GM12878 (cell line): ENCODE data around the gene ITGA4. TPM values are rescaled to one million over a fixed set of nuclear protein-coding genes. Genes with fewer than 3 reads are reported as not detected.

Experiments used
- ATAC-seq: fragments of 200-7000 bp; cut with Tn5 transposase; 3 replicates; pipeline ENCODE4 v1.9.1; 2020; ENCODE audit warnings: mild to moderate bottlenecking, moderate library complexity
- BruUV-seq: library from RNA; stranded (reverse); fragments of 400-500 nt; replicated peaks from 2 replicates; lab custom pipeline; 2021; lab: Mats Ljungman, UMichigan
- CTCF ChIA-PET: fragments of 300-600 bp; sonication (Branson Sonifier 250); formaldehyde crosslinking; extraction: SDS; loops from one replicate; lab custom pipeline; 2021; ENCODE audit warnings: inconsistent platforms; lab: Yijun Ruan, JAX
- POLR2A ChIA-PET: fragments of 350-600 bp; formaldehyde crosslinking; extraction: SDS; loops from one replicate; lab custom pipeline; 2021; ENCODE audit warnings: inconsistent platforms; lab: Charles Lee
- RAD21 ChIA-PET: fragments of 300-600 bp; sonication (Branson Sonifier 250); formaldehyde crosslinking; loops from one replicate; lab custom pipeline; 2023; ENCODE audit warnings: antibody characterized with exemption; ENCODE audit not compliant: unreplicated experiment; lab: Charles Lee
- SMC1A ChIA-PET: fragments of 300-600 bp; sonication (Branson Sonifier 250); formaldehyde crosslinking; loops from one replicate; lab custom pipeline; 2023; ENCODE audit not compliant: unreplicated experiment, uncharacterized antibody; lab: Charles Lee
- DNase-seq: peaks from one replicate; pipeline ENCODE4 v3.0.0-alpha.2; 2011; ENCODE audit warnings: low read depth, low spot score
- FAIRE-seq: peaks from 3 replicates; lab custom pipeline; 2011; peaks lifted over from hg19 to GRCh38; lab: Jason Lieb, UNC
- H2AFZ ChIP-seq: 2 replicates; pipeline ENCODE4 v1.6.0; 2011; ENCODE audit warnings: low read depth, low read length, control low read depth; ENCODE audit not compliant: control insufficient read depth
- H3K27ac ChIP-seq: 2 replicates; pipeline ENCODE4 v1.5.1; 2011; ENCODE audit warnings: control low read depth; ENCODE audit not compliant: control insufficient read depth, insufficient read depth
- H3K27me3 ChIP-seq, 2 experiments: replicated peaks in 1 of 2; 2 replicates each; pipeline versions ENCODE4 v1.6.0 to v1.6.1; 2011; ENCODE audit warnings: low read length in 1 of 2; ENCODE audit not compliant: control insufficient read depth in 2 of 2, insufficient read depth in 2 of 2
- H3K36me3 ChIP-seq, 2 experiments: 2 replicates each; pipeline ENCODE4 v1.5.1; 2011; ENCODE audit warnings: low read length in 1 of 2; ENCODE audit not compliant: control insufficient read depth in 2 of 2, insufficient read depth in 2 of 2
- H3K4me1 ChIP-seq: 2 replicates; pipeline ENCODE4 v1.6.1; 2011; ENCODE audit warnings: mild to moderate bottlenecking, low read length, moderate library complexity, mixed read lengths; ENCODE audit not compliant: control insufficient read depth, insufficient read depth
- H3K4me2 ChIP-seq: 2 replicates; pipeline ENCODE4 v1.6.0; 2011; ENCODE audit warnings: control low read depth; ENCODE audit not compliant: control insufficient read depth, insufficient read depth
- H3K4me3 ChIP-seq: fragments of 200-600 bp; sonication (generic); 2 replicates; pipeline ENCODE4 v1.5.1; 2016
- H3K79me2 ChIP-seq: 2 replicates; pipeline ENCODE4 v1.6.0; 2011; ENCODE audit warnings: low read length; ENCODE audit not compliant: control insufficient read depth, insufficient read depth
- H3K9ac ChIP-seq: 2 replicates; pipeline ENCODE4 v1.8.0; 2011; ENCODE audit warnings: low read length, control low read depth, mixed read lengths; ENCODE audit not compliant: control insufficient read depth, insufficient read depth
- H3K9me3 ChIP-seq: replicated peaks from 3 replicates; pipeline ENCODE4 v1.5.1; 2011; ENCODE audit warnings: mild to moderate bottlenecking, low read length; ENCODE audit not compliant: control insufficient read depth, insufficient read depth
- H4K20me1 ChIP-seq: 2 replicates; pipeline ENCODE4 v1.6.0; 2011; ENCODE audit not compliant: control insufficient read depth, insufficient read depth
- EZH2 ChIP-seq: IDR thresholded peaks from 2 replicates; pipeline ENCODE4 v1.6.1; 2012; ENCODE audit warnings: low read depth, mild to moderate bottlenecking, control low read depth, inconsistent platforms, low read length, borderline replicate concordance; ENCODE audit not compliant: control insufficient read depth
- NR2F1 ChIP-seq: fragments of 450-650 bp; conservative IDR thresholded peaks from 2 replicates; pipeline ENCODE4 v1.6.1; 2017; ENCODE audit warnings: mild to moderate bottlenecking
- RB1 ChIP-seq: fragments of 450-650 bp; formaldehyde crosslinking; IDR thresholded peaks from 2 replicates; pipeline ENCODE4 v1.6.1; 2017; ENCODE audit warnings: mild to moderate bottlenecking, borderline replicate concordance
- SMARCA5 ChIP-seq: fragments of 450-650 bp; IDR thresholded peaks from 2 replicates; pipeline ENCODE4 v1.6.1; 2017; ENCODE audit warnings: mild to moderate bottlenecking
- STAT1 ChIP-seq: fragments of 450-650 bp; conservative IDR thresholded peaks from 2 replicates; pipeline ENCODE4 v1.6.1; 2014; ENCODE audit warnings: antibody characterized with exemption, mild to moderate bottlenecking
- ZNF24 ChIP-seq: fragments of 450-650 bp; IDR thresholded peaks from 2 replicates; pipeline ENCODE4 v1.6.1; 2017; ENCODE audit warnings: antibody characterized with exemption, mild to moderate bottlenecking
- WGBS: methylation state at CpG from one replicate; pipeline ENCODE4 v1.1.6; 2016; ENCODE audit warnings: low lambda C conversion rate; ENCODE audit not compliant: insufficient replicate concordance, insufficient coverage; ENCODE audit errors: missing lambda C conversion rate; 5-methylcytosine and 5-hydroxymethylcytosine counted together
- in situ Hi-C: fragments of 300-500 bp; cut with MboI; formaldehyde crosslinking; loops from 9 replicates; pipeline ENCODE4 v1.14.3; 2018; ENCODE audit warnings: mixed read lengths
- intact Hi-C: fragments of 100-400 bp; cut with micrococcal nuclease; formaldehyde crosslinking; loops from one replicate; pipeline ENCODE4 v1.14.2; 2022; ENCODE audit not compliant: unreplicated experiment
- polyA plus RNA-seq, 11 experiments: library from polyadenylated mRNA; depleted of rRNA in 4 of 11; unstranded in 6 of 11; stranded (reverse) in 5 of 11; fragments of >200 nt; fragmentation: Nextera tagmentation in 4 of 11; fragmentation: Illumina TruSeq in 1 of 11; extraction: Ambion mirVana in 4 of 11; extraction: Trizol in 1 of 11; gene quantifications; 1 replicate in 1 of 11; 2 replicates in 10 of 11; pipeline versions ENCODE4 v1.2.1 to v1.2.3, GENCODE V29; 2011 to 2016; ENCODE audit warnings: inconsistent platforms in 2 of 11, missing spikeins in 2 of 11, low read depth in 1 of 11
- total RNA-seq, 4 experiments: library from RNA; depleted of rRNA in 3 of 4; stranded (reverse); fragments of >200 nt in 3 of 4; fragmentation: Illumina TruSeq in 1 of 4; extraction: Trizol in 1 of 4; gene quantifications; 2 replicates each; pipeline versions ENCODE4 v1.2.1 to v1.2.3, GENCODE V29; 2013 to 2021
- TF ChIP-seq, protein P1 (sequence below): IDR thresholded peaks from 2 replicates; pipeline ENCODE4 v1.6.1; 2011; ENCODE audit warnings: borderline replicate concordance, low read depth, mild to moderate bottlenecking, moderate library complexity, mixed read lengths, low read length; ENCODE audit not compliant: insufficient read depth; ENCODE audit errors: extremely low read length

Gene ITGA4
- total and polyA plus RNA-seq, 10 of the 15 experiments (the other 5 are each of a cell fraction or from before 2014, with no cell fraction given): 12.4 to 87.9 (median 63.5) TPM

DNA sequence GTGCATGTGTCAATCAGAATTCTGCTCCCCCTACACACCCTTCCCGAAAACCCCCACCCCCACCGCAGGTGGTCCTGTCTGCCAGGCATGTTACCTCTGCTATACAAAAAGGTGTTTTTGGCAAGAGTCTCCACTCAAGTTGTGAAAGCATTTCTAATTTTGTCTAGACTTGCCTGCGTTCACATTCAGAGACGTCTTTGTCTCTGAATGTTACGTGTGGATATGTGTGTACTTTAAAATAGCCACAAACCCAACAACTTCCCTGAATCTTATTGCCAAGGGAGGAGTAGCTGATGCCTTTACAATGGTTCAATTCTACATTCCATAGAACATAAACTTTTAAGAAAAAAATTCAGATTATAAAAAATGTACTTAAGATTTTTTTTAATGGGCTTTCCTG, 66.6 kb downstream of the ITGA4 start:
- ChIA-PET SMC1A (interaction anchor here (1.7 to 2.3 kb wide), 2 partner anchors 18 to 419 kb away, joined by 5 read pairs; no protein-coding TSS in a partner anchor), RAD21 (interaction anchor here (1.3 kb wide), 1 partner anchor 9 kb away, joined by 3 read pairs; no protein-coding TSS in a partner anchor), CTCF (interaction anchor here (0.8 to 1.2 kb wide), 2 partner anchors 21 to 192 kb away, joined by 3 read pairs; no protein-coding TSS in a partner anchor), POLR2A (no interaction called here)
- no peaks in the 10 kb centered on the region for H3K27me3 ChIP-seq
- ATAC-seq (no peak), DNase-seq (no peak), FAIRE-seq (no peak)
- H3K4me2 ChIP-seq: no peak overlapping the region
- H3K36me3 ChIP-seq: peaks cover 0 to 24% of the 10 kb centered on the region in 2 experiments
- H3K4me1 ChIP-seq: no peaks in the 10 kb centered on the region
- H3K4me3 ChIP-seq: no peak overlapping the region
- intact Hi-C loops: no loop called here
- H3K9me3 ChIP-seq: no peaks in the 10 kb centered on the region
- H2AFZ ChIP-seq: no peak overlapping the region
- H4K20me1 ChIP-seq: no peaks in the 10 kb centered on the region
- no peaks in the 10 kb centered on the region for H3K79me2 ChIP-seq
- no peak overlapping the region for H3K27ac ChIP-seq
- TF ChIP-seq ZNF24 (no peak), EZH2 (no peak)
- in situ Hi-C loops: no loop called here
- no TSS peak for BruUV-seq
- WGBS: 96% methylated on average over 5 of the region's 5 CpGs
- H3K9ac ChIP-seq: no peak overlapping the region

DNA sequence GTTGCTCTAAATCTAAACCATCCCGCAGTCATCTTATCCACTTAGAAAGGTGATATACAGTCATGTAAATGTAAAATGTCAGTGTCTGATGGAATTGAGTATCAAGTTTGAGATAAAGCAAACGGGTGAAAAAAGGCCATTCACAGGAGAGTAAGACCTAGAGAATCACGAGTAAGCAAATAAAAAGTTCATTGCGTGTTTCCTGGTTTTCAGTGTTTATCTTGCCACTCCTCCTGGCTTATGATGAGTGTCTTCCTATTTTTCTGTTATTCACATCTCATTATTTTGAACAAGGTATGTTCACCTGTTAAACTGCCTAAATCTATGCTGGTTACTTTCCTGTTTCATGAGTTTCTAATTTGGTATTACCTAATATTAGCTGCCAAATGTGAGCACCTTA, 68.8 kb downstream of the ITGA4 start:
- H3K36me3 ChIP-seq: peaks cover 0 to 39% of the 10 kb centered on the region in 2 experiments
- H3K27ac ChIP-seq: no peak overlapping the region
- TF ChIP-seq RB1: no peak
- TF ChIP-seq SMARCA5: no peak
- no peak for TF ChIP-seq NR2F1
- TF ChIP-seq, protein P1, sequence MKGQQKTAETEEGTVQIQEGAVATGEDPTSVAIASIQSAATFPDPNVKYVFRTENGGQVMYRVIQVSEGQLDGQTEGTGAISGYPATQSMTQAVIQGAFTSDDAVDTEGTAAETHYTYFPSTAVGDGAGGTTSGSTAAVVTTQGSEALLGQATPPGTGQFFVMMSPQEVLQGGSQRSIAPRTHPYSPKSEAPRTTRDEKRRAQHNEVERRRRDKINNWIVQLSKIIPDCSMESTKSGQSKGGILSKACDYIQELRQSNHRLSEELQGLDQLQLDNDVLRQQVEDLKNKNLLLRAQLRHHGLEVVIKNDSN: no peak
- TF ChIP-seq STAT1: no peak
- H2AFZ ChIP-seq: no peak overlapping the region
- H4K20me1 ChIP-seq: no peaks in the 10 kb centered on the region
- H3K4me3 ChIP-seq: no peak overlapping the region
- FAIRE-seq (no peak), DNase-seq (no peak), ATAC-seq (no peak)
- 99% methylated on average over 4 of the region's 4 CpGs for WGBS
- no peaks in the 10 kb centered on the region for H3K9me3 ChIP-seq
- no peaks in the 10 kb centered on the region for H3K4me1 ChIP-seq
- in situ Hi-C loops: no loop called here
- no TSS peak for BruUV-seq
- no peaks in the 10 kb centered on the region for H3K79me2 ChIP-seq
- H3K4me2 ChIP-seq: no peak overlapping the region
- CTCF ChIA-PET: interaction anchor here (1.2 kb wide), 1 partner anchor 21 kb away, joined by 3 read pairs; no protein-coding TSS in a partner anchor
- intact Hi-C loops: no loop called here
- SMC1A ChIA-PET: no interaction called here
- POLR2A ChIA-PET: no interaction called here
- RAD21 ChIA-PET: no interaction called here
- H3K9ac ChIP-seq: no peak overlapping the region
- no peaks in the 10 kb centered on the region for H3K27me3 ChIP-seq
